GM13977 (cell line): ENCODE data around the gene ERGIC3.

Experiments used
- DNase-seq: peaks from one replicate; pipeline ENCODE4 v3.0.0; 2012; ENCODE audit warnings: low spot score
- CTCF ChIP-seq: IDR thresholded peaks from 2 replicates; pipeline ENCODE4 v1.5.1; 2012; ENCODE audit warnings: mild to moderate bottlenecking, control low read depth; ENCODE audit not compliant: insufficient read depth; ENCODE audit errors: extremely low read depth, missing control alignments
- in situ Hi-C: fragments of 300-500 bp; cut with MboI; formaldehyde crosslinking; loops from one replicate; pipeline ENCODE4 v1.12.0; 2022; ENCODE audit warnings: low sequenced_read_pairs, low pct_unique_long_range_greater_than_20kb, mixed read lengths, inconsistent platforms; ENCODE audit not compliant: unreplicated experiment

Gene ERGIC3

GRCh38 chr20:35602851-35603495 is 61.1 kb downstream of the ERGIC3 start:
- no peak for TF ChIP-seq CTCF
- DNase-seq = peak; percentile 9

GRCh38 chr20:35603695-35604448 is 62.0 kb downstream of the ERGIC3 start:
- no peak for DNase-seq
- in situ Hi-C loops = no loop called here
- TF ChIP-seq CTCF = no peak

More at GRCh38 chr20:35602851-35603495, 61.1 kb downstream of the ERGIC3 start:
- in situ Hi-C loops = no loop called here

GRCh38 chr20:35604449-35604747 is 62.5 kb downstream of the ERGIC3 start:
- peak; percentile 55 for TF ChIP-seq CTCF
- DNase-seq = peak; percentile 33
- in situ Hi-C loops = no loop called here

GRCh38 chr20:35606127-35606526 is 64.2 kb downstream of the ERGIC3 start:
- in situ Hi-C loops = no loop called here
- no peak for DNase-seq
- TF ChIP-seq CTCF = no peak
